HTERT RPE-1 (cell line): ENCODE results near the gene AMMECR1.

Source experiments
- in situ Hi-C: fragments of 300-500 bp; cut with MboI; formaldehyde crosslinking; loops from 4 replicates; pipeline ENCODE4 v1.14.3; 2020; ENCODE audit warnings: low sequenced_read_pairs

The AMMECR1 gene

GRCh38 chrX:110214684-110215083, 103.2 kb downstream of the AMMECR1 start:
- in situ Hi-C loops = no loop called here

GRCh38 chrX:110213183-110213582, 104.7 kb downstream of the AMMECR1 start:
- in situ Hi-C loops = no loop called here

GRCh38 chrX:110212299-110212698, 105.6 kb downstream of the AMMECR1 start:
- in situ Hi-C loops = no loop called here

GRCh38 chrX:110211340-110211739, 106.5 kb downstream of the AMMECR1 start:
- in situ Hi-C loops = no loop called here

- in situ Hi-C loops = no loop called here
These were observed 107.3 kb downstream of the AMMECR1 start for GRCh38 chrX:110210417-110211139.

- in situ Hi-C loops = no loop called here
These were observed 109.8 kb downstream of the AMMECR1 start for GRCh38 chrX:110208092-110208491.

DNA sequence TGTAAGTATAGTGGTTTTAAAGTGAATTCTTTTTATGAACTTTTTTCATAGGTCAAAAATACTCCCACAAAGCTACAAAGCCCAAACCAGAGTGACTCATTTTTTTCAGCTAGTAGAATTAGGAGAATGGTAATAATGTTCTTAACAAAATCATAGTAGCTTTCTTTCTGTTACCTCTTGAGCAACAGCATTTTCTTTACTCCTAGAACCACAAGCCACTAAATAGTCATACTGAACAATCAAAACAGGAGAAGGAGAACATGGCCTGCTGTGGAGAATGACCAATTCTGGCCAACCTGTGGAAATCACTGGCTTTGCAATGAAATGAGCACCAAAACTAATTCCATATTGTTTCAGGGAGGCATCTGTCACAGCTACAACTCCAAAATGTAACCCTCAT, 112.9 kb downstream of the AMMECR1 start:
- in situ Hi-C loops = no loop called here

- in situ Hi-C loops = no loop called here
These were observed 116.1 kb downstream of the AMMECR1 start for GRCh38 chrX:110201799-110202198.

DNA sequence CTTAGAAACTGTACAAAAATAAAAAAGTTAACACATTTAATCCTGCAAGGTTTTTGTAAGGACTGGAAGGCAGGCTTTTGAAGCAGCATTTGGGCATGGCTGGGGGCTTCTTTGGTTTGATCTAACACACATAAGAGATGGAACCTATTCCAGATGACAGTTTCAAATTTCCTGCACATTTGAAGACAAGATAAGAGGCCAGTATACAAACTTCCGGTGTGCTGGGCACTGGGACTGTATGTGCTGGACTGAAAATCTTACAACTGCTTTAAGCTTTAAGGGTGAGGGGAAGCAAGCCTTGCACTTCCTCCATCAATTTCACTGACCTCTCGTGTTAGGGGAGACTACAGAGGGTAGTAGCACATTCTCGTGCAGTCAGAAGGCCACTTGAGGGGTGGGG, 122.9 kb downstream of the AMMECR1 start:
- in situ Hi-C loops = no loop called here

DNA sequence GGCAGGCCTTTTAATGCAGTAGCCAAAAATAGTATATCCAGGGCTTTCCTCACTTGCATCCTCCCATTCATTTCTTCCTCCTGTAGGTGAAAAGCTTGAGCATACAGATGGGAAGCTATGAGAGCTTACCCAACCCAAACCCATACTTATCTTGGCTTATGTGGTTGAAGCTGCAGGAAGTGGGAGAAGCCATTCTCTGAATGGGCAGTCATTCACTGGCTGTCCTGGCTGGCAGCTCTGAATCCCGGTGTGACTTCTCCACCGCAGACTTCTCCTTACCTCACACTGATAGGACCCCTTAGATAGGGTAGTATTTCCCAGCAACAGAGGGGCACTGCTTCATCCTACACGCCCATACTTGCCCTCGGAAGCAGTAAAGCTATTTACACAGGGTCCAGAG, 125.4 kb downstream of the AMMECR1 start:
- in situ Hi-C loops = no loop called here

DNA sequence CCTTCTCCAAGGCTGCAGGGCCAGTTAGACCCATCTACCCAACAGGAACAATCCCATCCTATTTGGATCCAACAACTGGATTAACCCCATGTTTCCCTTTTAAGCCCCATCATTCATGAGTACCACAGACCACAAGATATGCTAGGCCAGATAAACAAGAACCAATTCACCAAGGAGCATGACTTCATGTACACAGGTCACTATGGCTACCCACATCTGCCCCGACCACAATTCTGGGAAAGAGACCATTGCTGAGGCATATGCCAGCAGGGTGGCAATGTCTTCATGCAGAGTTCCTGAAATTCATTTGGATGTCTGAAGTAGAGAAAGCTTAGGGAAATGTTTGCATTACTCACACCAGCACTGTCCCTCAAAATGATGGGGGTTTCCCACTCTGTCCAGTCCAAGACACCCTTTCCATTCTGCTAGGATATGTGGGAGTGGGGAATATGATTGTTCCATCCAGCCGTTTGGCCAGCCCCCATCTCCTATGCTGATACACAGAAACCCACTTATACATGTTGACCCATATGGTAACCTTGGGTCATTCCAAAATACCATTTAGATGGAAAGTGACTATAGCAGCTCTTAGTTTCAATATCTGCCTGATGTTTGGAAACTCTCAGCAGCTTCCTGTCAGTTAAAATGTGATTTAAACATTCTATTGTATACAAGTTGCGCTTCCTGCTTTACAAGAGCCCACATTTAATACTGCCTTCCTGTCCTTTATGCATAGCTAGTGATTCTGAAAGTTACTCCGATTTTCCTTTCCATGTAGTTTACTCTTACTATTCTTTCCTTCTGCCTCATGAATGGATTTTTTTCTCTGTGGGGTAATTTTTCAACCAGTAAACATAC, 129.0 kb downstream of the AMMECR1 start:
- in situ Hi-C loops = no loop called here

DNA sequence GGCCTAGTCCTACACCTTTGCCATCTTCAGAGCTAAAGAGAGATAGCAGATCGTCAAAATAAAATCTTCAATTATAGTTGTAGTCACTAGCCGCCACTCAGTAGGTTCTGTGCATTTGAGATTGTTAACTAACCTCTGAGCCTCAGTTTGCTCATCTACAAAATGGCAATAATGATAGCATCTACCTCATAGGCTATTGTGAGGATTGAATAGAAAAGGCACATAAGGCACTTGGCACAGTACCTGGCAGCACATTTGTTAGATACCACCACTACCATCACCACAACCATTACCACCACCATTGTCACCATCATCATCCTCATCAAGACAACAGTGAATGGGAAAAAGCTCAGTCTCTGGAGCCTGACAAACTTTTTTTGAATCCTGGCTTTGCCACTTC, 134.6 kb downstream of the AMMECR1 start:
- in situ Hi-C loops = no loop called here

DNA sequence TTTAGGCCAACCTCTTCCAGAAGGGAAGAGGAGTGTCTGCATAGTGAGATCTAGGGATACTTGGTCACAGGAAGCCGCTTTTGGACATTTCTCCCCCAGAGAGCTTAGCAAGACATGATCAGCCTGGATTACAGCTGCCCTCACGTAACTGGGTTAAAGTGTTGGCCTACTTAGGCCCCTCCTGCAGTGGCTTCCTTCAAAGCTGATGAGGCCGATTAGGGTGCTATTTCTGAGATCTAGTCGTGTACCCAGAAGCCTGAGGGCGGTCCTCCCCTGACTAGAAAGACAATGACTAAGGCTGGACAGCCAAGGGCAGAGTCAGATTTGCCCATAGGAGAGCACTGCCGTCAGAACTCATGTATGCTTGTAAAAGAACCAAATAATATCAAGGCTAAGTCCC, 135.0 kb downstream of the AMMECR1 start:
- in situ Hi-C loops = no loop called here

- in situ Hi-C loops = no loop called here
These were observed 135.5 kb downstream of the AMMECR1 start for GRCh38 chrX:110182362-110182761.

- in situ Hi-C loops = no loop called here
These were observed 136.3 kb downstream of the AMMECR1 start for GRCh38 chrX:110181459-110182137.

GRCh38 chrX:110180928-110181310, 137.0 kb downstream of the AMMECR1 start:
- in situ Hi-C loops = no loop called here

DNA sequence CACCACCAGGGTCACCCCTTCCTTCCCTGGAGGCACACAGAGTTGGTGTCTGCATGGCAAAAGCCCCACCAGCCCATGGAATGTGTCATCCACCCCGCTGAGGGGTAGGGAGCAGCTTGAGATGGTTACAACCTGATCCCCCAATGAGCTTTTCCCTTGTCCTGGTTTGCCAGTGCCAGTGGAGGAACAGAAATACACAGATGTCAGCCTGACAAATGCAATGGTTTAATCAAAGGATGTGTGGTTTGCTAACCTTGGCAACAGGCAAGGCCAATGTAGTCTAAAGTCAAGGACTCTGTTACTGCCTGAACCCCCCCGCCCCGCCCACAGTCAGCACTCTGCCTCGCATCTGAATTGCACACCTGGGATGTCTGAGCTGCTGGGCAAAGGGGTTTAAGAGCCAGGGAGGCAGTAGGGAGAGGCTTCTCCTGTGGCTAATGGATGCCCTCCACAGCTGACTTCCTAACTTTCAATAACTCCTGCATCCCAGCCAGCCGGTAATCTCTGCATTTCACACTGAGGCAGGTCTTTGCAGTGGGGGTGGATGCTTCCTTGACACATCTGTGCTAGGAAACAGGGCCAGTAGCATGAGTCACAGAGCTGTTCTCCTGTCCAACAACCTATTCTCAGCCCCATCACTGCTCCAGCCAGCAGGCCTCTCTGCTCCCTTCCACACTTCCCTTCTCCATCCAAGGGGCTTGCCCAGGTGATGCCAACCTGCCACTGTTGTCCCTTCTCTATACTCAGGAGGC, 137.5 kb downstream of the AMMECR1 start:
- in situ Hi-C loops = no loop called here

DNA sequence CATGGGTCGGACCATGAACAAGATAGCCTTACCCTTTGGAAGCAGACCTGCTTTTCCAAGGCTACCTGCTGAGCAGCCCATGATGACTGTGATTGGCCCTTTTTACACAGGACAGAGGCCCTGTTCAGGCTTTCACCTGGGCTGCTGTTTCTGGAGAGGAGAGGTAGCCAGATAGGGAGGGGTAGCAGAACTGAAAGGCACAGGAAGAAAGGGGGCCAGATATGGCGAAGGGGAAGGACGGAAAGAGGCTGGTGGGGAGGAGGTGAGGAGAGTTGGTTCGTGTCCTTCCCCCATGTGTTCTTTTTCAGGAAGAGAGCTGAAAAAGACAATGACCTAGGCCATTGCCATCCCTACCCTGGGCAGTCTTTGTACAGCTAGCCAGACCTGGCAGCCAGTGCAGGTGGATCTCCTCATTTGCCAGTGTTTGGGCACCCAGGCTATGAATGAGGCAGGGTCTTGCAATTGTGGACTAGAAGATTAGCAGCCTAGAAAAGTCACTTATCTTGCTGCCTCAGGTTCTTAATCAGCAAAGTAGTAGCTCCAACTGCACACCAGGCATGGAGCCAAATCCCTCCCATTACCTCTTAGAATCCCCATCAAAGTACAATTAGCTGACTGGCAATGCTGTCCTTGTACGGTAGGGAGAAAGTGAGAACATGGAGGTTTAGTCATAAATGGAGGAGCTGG, 139.6 kb downstream of the AMMECR1 start:
- in situ Hi-C loops = no loop called here

DNA sequence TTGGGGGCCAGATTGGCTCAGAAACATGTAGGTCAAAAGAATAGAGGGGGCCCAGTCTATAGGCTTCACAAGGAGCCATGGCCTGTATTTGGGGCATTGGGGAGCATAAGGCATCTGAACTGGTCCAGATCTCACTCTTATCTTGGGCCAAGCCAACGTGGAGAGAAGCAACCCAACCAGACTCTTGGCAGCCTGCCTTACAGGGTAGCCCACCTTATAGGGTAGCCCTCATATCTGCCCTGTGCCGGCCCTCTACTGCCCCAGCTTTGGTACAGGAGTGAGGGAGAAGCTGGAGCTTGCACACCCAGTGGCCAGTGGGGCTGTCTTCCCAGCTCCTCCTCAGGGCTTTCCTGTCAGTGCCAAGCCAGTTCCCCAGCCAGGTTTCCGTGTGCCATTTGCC, 142.2 kb downstream of the AMMECR1 start:
- in situ Hi-C loops = no loop called here

- in situ Hi-C loops = no loop called here
These were observed 142.7 kb downstream of the AMMECR1 start for GRCh38 chrX:110175146-110175545.
